Hippocampal formation (tissue), 2 donors: ENCODE data around the gene CCDC18.

Experiments used
- DNase-seq, 2 donors: peaks; one replicate each; lab custom pipeline; 2025; lab: John Stamatoyannopoulos, UW

CCDC18 gene

DNA sequence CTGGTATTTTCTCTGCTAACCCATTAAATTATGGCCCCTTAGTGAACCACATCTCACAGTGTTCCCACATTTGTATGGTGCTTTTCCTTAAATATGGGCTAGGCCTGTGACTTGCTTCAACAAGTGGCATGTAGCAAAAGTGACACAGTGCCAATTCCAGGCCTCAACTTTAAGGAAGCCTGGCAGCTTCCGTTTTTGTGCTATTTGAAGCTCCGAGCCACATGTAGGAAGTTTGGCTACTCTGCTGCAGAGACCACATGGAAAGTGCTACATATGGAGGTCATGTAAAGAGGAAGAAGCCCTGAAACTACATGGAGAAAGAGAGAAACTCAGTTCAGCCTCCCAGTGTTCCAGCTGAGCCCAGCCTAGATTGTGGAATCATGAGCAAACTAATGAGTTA is 136.7 kb downstream of the CCDC18 start:
- peak; percentile 8 to 10 for DNase-seq

DNA sequence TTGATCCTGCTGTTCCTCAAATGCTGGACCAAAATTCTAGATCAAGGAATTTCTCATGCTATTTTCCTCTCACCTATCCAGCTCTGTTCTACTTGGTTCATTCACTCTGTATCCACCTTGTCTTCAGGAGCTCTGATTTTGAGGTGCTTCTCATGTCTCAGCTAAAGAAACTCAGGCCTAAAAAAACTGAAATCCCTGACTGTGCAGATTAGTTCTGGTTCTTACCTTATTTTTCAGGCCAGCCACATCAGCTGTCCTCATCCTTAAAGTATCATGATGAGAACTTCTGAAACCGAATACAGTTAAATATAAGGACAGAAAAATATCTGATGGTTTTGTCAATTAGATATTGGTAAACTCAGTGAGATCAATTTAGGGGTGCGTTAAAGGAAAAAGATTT is 137.4 kb downstream of the CCDC18 start:
- DNase-seq: no peak

DNA sequence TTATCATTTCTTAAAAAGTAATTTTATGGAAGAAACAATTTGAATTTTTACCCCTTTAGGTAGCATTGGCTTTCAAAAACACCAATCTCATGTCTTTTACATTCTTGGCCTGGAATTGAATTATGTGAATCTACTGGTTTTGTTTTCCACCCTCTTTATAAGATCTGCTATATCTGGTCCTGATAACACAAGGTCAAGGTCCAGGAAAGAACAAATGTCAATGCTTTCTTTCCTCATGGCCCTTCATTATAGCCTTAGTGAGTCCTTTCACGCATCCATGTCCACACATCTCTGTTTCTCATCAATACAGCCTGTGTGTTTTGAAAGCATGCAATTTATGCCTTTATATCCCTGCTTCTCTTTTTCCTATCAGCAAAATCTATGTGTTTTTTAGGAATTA is 141.2 kb downstream of the CCDC18 start:
- DNase-seq: no peak

DNA sequence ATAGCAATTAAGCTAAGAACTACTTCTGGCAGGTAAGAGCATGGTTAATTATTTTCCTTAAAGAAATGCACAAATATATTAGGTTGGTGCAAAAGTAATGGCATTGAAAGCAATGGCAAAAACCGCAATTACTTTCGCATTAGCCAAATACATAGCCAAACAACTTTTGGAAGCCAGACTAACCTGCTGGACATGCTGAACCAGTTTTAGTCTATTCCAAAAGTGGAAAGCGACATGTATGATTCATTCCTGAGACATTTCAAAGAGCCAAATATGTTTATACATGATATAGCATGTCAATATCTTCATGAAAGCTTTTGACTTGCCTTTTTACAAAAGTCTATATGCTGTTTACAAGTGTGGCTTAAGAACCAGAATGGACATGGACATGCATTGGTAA is 141.8 kb downstream of the CCDC18 start:
- DNase-seq: no peak

DNA sequence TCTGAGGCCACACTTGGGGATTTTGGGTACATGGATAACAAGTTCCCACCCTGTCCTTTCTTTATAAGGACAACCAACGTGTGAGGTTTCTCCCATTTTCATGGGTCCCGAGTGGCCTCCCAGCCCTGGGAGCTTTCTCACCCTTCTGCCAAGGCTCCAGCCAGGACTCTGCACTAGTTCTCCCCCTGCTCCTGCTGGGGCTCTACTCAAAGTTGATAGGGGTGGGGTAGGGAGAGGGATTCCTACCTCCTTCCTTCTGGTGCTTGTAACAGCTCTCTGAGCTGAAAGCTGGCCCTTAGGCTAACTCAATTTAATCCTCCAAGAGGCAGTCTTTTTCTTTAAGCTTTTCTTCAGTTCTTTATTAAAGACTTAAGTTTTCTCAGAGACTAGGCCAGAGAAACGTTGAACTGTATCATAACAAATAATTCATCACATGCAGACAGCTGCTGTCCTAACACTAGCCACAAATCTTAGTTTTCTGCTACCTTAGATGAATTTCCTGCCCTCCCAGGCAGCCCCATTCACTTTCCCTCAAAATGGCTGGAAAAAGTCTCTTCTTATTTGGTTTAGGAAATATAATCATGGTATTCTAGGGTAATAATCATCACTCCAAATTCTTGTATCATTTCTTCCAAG is 142.8 kb downstream of the CCDC18 start:
- DNase-seq: no peak

DNA sequence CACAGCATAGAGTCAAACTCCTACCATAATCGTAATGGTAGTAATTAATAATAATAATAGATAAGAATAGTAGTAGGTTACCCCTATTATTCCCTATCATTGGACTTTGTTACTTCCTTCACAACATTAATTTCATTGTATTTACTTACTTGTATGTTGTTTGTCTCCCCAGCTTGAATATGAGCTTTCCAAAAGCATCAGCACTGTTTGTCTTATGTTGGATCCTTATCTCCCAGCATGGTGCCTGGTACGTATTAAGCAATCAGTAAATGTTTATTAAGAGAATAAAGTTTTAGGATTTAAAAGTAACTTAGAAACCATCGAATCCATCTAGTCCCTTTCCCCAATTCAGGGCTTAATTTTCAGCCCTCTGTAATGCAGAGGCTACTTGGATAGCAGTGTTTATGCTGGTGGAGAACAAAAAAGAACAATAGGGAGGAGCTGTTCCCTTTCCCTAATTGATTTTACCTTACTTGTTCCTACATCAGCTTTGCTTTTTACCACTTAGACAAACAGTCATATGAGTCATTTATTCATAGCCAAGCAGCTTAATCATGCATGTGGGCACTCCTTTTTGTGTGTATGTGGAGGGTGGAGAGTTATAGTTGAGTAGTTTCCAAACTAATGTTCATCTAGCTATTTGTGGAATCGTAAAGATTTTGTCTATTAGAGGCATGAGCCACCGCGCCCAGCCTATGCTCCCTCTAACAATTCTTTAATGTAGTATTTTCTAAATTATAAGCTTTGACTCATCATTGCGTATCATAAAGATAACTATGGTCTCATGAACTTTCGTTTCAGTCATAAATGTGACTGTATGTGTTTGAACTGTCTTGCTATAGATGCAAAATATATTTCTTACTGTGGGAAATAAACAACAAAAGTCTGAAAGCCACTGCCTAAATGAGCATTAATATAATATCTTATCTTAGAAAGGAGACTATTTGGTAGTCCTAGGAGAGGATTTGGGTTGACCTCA is 144.3 kb downstream of the CCDC18 start:
- DNase-seq: no peak
